GM19372 (cell line): ENCODE measurements around the gene PAX2.

Experiments
- ATAC-seq: cut with Tn5 transposase; IDR thresholded peaks from one replicate; pipeline ENCODE4 v1.9.1; 2021; ENCODE audit warnings: mild to moderate bottlenecking, low read depth, moderate library complexity; ENCODE audit not compliant: unreplicated experiment

PAX2 gene

DNA sequence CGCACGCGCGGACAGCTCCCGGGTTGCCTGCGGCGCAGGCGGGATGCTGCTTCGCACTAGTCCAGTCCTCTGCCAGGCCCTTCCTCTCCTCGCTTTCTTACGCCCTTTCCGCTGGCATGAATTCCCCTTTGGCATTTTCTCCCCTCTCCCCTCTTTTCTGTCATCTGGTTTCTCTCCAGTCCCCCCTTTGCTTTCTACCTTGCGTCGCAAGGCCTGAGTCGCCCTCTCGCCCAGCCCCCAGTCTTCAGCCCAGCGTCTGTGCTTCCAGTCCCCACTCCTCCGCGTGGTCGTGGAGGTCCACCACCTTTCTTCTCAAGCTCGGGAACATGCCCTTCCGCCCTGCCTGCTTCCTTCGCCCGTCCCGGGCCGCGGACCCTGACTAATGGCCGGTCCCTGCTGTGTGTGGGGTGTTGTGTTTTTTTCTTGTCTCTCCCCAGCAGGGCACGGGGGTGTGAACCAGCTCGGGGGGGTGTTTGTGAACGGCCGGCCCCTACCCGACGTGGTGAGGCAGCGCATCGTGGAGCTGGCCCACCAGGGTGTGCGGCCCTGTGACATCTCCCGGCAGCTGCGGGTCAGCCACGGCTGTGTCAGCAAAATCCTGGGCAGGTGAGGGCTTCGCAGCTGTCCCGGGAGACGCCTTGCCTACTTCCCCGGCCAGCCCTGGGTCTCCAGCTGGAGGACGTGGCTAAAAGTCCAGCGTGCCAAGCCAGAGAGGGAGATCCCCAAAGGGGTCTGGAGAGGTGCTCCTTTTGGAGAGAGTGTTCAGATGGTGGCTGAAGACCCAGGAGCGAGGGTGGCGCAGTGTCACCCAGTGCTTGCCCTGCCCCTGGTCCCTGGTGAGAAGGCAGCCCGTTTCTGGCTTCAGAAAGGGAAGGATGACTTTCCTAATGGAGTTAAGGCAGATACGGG is 4.2 kb downstream of the PAX2 start:
- no peak for ATAC-seq

DNA sequence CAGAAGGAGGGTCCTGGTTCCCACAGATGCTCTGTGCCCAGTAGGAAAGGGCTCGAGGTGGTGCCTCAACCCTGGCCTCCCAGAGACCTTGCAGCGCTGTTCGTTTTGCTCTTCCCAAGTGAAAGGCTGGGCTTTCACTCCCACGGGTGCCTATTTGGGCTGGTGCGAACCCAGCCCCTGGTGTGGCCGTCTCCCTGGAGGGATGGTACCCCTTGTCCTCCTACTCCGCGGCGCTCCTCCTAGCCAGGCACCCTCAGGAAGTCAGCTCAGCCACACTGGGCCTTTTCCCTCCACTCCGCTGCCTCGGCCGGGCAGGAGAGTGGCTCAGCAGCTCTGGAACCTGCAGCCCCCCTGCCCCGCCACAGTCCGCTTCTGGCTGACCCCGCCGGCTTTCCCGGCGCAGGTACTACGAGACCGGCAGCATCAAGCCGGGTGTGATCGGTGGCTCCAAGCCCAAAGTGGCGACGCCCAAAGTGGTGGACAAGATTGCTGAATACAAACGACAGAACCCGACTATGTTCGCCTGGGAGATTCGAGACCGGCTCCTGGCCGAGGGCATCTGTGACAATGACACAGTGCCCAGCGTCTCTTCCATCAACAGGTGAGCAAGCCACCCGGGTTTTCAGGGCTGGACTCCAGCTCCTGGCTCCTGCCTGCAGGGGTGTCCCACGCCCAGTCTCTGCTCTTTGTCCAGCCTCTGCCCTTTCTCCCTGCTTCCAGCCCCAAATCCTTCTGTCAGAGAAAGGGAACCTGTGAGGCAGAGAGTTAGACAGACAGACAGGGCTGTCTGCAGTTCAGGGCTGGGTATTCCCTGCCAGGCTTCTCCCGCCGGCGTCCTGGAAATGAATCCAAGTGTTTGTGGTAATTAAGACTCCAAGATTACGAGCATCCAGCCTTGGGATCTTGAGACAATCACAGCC is 5.2 kb downstream of the PAX2 start:
- no peak for ATAC-seq

DNA sequence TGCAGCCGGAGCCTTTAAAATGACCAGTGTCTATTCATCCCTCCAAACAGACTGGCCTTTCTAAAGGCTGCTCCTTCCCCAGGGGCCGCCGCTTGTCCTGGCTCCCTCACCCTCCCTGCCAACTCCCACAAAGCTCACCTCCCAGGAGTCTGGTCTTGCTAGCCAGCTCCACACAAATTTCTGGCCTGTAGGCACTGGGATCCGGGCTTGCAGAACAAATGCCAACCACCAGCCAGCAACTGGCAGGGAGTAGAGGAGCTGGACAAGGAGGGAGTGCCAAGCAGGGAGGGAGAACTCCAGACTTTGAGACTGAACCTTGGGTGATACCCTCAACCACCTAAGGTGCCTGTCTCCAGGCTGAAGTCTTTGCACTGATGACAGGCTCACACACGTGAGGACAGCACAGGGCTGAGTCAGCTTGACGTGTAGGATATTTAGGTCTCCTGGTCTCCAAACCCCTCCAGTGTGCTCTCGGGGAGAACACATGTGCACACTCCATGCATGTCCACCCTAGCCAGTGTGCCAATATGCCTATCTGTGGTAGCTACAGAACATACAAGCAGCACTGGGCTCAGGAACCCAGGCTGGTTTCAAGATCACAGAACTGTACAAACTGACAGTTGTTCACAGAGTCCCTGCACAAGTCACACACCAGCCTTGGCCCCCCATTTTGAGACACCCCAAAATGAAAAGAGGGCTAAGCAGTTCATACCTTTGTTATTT is 6.0 kb downstream of the PAX2 start:
- ATAC-seq: no peak

DNA sequence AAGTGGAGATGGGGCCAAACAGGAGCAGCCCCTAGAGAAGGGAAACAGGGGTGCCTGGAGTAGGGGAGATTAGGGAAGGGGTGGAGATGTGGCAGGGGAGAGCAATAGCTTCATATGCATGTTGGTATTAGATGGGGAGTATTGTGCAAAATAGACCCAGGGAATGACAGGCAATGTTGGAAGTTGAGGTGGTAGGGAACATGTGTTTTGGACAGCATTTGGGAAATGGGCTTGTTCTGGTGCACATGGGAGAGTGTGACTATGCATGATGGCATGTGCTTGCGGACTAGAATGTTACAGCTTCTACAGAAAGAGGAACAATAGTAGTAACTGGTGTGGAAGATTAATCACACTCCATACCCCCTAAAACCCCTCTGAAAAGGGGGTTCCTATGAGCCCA is 10.4 kb downstream of the PAX2 start:
- ATAC-seq: no peak

DNA sequence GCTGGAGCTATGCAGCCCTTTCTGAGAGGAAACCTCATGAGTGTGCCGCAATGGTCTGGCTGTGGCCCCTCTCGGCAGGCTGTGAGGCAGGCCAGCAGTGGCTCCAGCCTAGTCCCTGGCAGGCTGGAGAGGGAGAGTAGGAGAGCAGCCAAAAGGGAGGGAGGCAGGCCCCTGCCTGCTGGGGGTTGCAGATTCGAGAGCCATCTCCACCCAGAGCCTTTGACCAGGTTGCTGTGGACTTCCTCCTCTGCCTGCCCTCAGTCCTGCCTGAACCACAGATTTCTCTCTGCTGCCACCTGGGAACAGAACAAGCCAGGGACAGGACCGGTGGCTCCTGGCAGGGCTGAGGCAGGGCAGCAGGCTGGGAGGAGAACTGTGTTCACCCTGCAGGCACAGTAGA is 13.9 kb downstream of the PAX2 start:
- ATAC-seq: no peak

DNA sequence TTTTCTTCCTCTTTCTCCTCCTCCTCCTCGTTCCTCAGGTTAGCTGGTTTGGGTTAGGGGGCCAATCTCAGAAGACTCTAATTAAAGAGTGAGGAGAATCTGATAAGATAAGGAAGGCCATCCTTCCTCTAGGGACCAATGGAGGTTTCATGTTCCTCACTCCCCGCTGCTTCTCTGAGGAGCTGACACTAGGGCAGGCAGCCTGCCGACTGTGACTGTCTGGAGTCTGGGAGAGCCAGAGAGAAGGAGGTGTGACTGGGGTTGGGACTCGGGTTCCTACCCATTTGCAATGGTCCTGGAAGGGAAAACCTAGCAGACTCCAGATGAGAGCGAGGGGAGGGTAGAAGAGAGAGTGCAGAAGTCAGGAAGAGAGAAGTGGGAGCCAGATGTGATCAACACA is 15.3 kb downstream of the PAX2 start:
- ATAC-seq: no peak

DNA sequence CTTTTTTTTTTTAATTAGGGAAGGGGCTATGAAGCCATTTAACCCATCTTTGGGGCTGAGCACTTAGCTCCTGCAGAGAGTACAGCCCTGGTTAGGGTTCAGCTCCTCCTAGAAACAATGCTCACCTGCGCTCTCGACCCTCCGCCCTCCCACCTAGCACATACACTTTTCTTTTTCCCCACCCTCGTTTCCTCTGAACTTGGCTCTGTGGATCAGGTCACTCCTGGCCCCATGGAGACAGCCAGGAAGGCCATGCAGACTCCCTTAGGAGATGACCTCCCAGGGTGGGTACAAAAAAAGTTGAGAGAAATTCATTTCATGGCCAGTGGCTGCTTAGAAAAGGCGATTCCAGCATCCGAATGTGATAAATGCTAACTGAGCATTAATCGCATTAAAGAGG is 15.8 kb downstream of the PAX2 start:
- no peak for ATAC-seq

DNA sequence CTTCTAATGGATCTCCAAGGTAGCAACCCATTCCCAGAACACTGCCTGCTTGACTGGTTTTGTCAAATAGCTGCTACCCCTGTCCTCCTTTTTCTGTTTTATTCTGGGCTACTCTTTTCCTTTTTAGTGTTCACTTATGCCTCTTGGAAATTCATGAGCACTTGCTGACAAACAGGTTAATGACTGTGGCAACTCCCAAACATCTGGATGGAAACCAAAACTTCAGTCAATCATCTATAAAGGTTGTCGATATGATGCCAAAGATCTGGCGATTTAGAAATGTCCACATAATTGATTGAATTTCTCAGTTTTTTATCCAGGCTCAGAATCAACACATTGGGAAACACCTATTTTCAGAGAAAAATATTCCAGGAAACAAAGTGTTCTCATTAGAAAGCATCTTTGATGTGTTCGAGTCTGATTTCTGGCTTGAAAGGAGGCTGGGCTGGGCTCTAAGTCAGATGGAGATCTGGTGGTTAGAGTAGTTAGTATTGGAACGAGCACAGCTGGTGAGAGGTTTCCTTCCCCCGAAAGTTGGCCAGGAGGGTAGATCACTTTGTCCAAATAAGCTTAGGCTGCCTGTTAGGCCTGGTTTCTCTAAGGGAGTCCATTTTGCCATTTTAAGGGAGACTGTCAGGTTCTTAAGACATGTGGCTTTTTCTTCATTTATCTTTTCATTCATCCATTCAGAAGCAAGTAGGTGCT is 17.8 kb downstream of the PAX2 start:
- ATAC-seq: no peak

DNA sequence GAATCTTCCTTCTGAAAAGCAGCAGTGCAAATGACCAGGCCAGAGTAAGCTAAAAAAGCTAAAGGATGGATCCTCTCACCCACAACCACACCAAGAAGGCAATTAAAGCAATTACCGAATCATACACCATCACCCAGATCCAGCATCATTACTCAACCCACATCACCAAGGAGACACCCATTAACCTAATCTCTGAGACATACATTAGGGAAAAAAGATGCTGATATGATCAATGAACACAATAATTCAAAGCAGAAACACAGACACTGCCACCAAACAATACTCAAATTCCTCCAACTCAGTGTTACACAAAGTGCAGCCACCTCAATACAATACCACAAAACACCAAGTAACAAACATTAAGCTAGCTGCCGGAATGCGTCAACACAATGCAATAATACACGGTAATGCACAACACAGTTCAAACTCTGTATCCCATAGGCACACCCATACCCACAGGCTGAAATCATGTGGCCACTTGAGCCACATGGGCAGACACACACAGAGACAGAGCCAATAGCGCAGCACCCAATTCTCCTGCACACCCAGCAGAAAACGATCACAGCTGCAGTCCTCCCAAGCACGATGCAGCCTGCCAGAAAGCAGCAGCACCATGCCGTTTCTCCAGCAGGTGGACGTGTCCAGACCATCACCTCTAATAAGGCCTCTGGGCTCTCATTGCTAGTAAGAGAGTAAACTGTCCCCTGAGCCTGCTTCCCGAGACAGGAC is 21.5 kb downstream of the PAX2 start:
- ATAC-seq: no peak

DNA sequence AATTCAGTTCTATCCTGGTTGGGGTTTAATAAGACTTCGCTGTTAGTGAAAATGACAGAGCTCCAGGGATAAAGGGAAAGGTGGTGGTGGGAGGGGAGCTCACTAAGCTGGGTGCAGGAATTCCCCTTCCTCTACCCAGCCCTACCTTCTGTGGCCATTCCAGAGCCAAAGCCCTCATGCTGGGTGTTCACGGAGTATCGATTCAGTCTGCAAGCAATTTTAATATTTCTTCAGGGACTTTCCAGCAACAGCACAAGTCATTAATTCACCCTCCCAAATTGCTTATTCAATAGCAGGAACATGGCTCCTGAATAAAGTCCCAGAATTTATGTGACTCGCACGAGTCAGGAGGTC is 22.0 kb downstream of the PAX2 start:
- no peak for ATAC-seq

DNA sequence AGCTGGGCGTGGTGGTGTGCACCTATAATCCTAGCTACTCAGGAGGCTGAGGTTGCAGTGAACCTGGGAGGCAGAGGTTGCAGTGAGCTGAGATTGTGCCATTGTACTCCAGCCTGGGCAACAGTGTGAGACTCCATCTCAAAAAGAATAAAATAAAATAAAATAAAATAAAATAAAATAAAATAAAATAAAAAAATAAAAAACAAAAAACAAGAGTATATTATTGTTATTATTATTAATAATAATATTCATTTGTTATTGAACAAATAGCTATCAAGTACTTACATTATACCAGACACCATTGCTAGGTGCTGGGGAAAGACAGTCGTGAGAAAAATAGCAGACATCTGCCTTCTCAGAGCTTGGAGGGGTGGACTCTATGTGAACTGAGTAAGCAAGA is 24.1 kb downstream of the PAX2 start:
- no peak for ATAC-seq

DNA sequence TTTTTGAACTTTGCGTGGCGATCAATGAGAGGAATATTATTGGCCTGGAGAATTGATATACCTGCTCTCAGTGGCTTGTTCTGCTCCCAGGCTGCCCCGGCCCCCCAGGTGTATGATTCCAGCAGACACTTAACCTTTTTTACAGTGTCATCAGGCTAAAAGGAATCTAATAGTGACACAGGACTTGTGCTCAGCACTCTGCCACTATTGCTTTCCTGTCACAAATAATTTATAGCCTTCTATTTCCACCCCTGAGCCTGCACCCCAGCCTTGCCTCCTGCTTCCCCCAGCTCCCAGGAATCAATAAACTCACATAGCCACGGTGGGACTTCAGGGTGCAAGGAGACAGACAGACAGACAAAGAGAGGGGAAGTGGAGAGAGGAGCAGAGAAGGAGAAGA is 28.3 kb downstream of the PAX2 start:
- no peak for ATAC-seq

DNA sequence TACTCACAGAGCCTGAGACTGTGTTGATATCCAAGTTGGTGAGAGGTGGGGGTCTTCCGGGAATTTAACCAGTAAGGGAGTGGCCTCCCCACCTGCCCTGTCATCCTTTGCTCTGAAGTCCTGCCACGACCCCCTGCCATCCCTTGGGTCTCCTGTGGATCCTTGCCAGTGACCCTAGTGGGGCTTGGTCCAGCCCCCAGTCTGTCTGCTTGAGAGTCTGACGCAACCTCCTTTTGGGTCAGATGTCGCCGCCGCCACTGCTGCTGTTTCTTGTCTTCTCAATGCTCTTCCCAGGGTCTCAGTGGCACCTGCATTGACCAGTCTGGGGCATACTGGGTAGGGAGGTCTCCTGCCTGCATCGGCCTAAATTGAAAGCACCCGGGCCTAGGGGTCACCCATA is 28.8 kb downstream of the PAX2 start:
- no peak for ATAC-seq

DNA sequence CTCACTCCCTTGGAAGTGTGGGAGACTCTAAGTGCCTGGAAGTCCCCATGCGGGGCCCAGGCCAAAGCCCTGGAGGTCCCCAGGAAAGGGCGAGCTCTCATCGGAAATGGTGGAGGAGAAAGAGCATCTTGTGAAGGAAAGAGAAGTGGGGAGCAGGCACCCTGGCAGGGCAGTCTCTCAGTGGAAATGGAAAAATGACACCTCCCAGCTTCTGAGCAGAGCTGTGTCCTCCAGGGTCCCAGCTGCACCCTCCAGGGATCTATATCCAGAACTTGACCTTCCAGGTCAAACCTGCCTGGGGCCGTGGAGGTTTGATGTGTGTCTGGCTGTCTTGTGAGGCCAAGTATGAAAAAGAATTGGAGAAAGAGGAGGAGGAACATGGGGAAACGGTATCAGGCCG is 29.5 kb downstream of the PAX2 start:
- ATAC-seq: no peak

DNA sequence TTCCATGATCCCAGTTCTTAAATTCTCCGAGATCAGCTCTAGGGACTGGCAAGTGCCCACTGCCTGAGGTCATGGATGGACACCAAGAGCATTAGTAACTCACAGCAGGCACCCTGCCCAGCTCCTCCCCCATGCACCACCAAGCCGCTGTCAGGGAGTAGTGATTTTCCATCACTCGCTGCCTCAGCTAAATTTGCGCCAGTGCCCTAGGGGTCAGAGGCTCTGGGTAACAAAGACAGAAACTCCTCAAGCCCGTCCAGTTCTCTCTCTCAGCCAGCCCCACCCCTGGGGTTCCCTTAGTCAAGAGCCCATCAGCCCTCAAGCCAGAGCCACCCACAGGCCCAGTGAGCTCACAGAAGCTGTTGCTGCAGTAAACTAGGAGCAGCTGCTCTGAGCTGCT is 30.0 kb downstream of the PAX2 start:
- ATAC-seq: no peak

DNA sequence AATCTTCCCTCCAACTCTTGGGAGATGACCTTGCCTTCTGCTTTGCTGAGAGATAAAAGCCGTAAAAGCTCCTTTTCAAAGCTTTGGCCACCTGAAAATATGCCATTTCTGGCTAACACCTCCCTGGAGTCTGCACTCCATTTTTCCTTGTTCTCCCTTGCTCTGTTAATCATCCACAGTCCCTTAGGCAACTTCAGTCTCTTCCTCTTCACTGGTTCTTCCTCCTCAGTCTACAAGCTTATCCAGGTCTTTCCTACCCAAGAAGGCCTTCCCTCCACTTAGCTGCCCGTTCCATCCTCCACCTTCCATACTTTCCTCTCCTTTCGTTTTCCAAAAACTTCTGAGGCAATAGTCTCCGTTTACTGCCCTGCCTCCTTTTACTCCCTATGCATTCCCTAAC is 30.5 kb downstream of the PAX2 start:
- ATAC-seq: no peak

DNA sequence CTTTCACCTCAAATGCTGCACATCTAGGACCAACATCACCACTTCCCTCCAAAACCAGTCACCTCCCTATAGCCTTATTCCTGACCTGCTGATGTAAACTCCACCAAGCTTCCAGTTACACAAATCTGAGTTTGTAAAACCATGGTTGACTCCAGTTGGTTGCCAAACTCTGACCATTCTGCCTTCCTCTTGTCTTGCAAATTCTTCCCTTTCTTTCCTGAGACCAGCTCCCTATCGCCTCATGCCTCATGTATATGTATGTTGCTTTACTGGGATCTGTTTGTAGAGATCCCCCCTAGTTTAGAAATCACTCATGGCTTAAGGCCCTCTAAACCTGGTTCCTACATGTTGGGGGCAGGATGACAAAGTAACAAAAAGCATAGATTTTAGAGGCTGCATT is 31.3 kb downstream of the PAX2 start:
- no peak for ATAC-seq

DNA sequence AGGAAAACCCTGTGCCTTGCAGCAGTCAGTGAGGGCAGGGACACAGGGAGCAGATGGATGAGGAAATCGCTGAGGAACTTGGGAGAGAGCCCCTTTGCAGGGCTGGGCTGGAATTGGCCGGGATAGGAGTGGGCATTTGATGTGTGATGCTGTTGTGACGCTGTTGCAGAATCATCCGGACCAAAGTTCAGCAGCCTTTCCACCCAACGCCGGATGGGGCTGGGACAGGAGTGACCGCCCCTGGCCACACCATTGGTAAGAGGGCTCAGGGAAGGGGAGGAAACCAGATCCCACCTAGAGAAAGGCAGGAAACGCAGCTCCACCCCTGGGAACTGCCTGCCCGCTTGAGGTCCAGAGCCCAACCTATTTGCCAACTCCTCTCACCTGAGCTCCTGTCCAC is 33.9 kb downstream of the PAX2 start:
- no peak for ATAC-seq

DNA sequence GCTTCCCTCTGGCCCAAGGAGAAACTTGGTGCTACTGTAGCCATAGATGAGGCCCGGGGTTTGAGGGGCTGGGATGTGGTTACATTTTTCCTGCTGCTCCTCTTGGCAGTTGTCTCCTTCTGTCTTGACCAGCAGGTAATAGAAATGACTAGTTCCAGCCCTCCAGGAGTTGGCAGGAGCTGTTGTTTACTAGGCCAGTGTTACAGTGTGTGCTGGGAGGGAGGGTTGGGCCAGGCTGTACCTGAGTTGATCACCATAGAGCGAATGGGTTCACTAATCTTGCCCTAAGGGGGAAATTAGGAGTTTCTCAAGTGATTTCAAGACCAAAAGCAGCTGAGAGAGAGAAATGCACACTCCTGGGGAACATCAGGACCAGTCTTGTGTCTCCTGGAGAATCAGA is 34.9 kb downstream of the PAX2 start:
- no peak for ATAC-seq

DNA sequence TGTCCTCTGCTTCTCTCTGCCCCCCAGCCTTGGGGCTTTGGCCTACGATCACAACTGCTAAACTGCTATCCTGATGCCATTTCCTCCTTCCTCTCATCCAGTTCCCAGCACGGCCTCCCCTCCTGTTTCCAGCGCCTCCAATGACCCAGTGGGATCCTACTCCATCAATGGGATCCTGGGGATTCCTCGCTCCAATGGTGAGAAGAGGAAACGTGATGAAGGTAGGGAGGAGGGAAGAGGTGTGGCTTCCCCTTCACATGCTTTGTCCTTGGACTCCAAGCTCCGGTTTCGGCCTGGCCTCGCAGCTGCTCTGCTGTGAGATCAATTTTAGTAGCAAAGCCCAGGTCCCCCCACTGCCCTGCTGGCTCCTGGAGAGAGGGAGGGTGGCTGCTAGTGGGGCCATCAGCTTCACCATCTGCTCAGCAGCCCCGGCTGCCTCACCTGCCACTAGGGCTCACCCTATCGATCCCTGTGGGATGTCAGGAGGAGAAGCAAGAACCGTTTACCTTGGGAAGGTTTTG is 35.8 kb downstream of the PAX2 start:
- ATAC-seq: no peak
